Thoracic aorta (tissue), 2 donors: ENCODE data around the gene DENND2A. TPM values are rescaled to one million over a fixed set of nuclear protein-coding genes. Genes with fewer than 3 reads are reported as not detected.

ENCODE experiments used
- ATAC-seq: fragments of 150-250 bp; one replicate; pipeline ENCODE4 v1.8.0; 2017; ENCODE audit warnings: low read depth; ENCODE audit not compliant: insufficient number of reproducible peaks, low FRiP score
- DNase-seq: peaks from one replicate; pipeline ENCODE4 v3.0.0-alpha.2; 2020; ENCODE audit warnings: low spot score
- H3K27ac ChIP-seq, 2 donors: fragments of 200-600 bp; sonication (generic); 1 replicate in 1 of 2; 2 replicates in 1 of 2; pipeline ENCODE4 v1.5.1; 2016; ENCODE audit warnings: mild to moderate bottlenecking in 2 of 2, moderate library complexity in 2 of 2
- H3K27me3 ChIP-seq: fragments of 200-600 bp; sonication (generic); replicated peaks from 2 replicates; pipeline ENCODE4 v1.6.0; 2016; ENCODE audit warnings: mild to moderate bottlenecking; ENCODE audit not compliant: insufficient read depth
- H3K36me3 ChIP-seq: fragments of 200-600 bp; sonication (generic); one replicate; pipeline ENCODE4 v1.5.1; 2016
- H3K4me1 ChIP-seq, 2 donors: fragments of 200-600 bp; sonication (generic); 1 replicate in 1 of 2; 2 replicates in 1 of 2; pipeline versions ENCODE4 v1.5.1 to v1.6.0; 2016; ENCODE audit warnings: low read depth in 2 of 2, mild to moderate bottlenecking in 1 of 2; ENCODE audit not compliant: control insufficient read depth in 1 of 2
- H3K4me3 ChIP-seq: fragments of 200-600 bp; sonication (generic); 2 replicates; pipeline ENCODE4 v1.5.1; 2016; ENCODE audit warnings: mild to moderate bottlenecking
- H3K9me3 ChIP-seq: fragments of 200-600 bp; sonication (generic); 2 replicates; pipeline ENCODE4 v1.5.1; 2016
- CTCF ChIP-seq: fragments of 200-600 bp; sonication (generic); IDR thresholded peaks from one replicate; pipeline ENCODE4 v1.5.1; 2019; ENCODE audit warnings: antibody characterized with exemption
- total RNA-seq, 2 donors: library from RNA; depleted of rRNA; stranded (reverse); fragments of >200 nt; gene quantifications; one replicate each; pipeline versions ENCODE4 v1.1.0 to v1.2.3, GENCODE V29; 2016

DENND2A gene
- total RNA-seq, 2 donors from 2014 or later, result 4.9 to 5.1 TPM

- no peak overlapping the region for H3K4me3 ChIP-seq
- H3K27ac ChIP-seq, result no peak overlapping the region
- H3K36me3 ChIP-seq, result no peaks in the 10 kb centered on the region
- H3K27me3 ChIP-seq, result no peaks in the 10 kb centered on the region
- DNase-seq (no peak), ATAC-seq (no peak)
- H3K4me1 ChIP-seq, result no peaks in the 10 kb centered on the region
- no peaks in the 10 kb centered on the region for H3K9me3 ChIP-seq
- TF ChIP-seq CTCF, result no peak
Observed at GRCh38 chr7:140617081-140617480, 23.5 kb downstream of the DENND2A start.

GRCh38 chr7:140616328-140616727, 24.3 kb downstream of the DENND2A start:
- H3K4me3 ChIP-seq, result no peak overlapping the region
- H3K36me3 ChIP-seq, result no peaks in the 10 kb centered on the region
- no peaks in the 10 kb centered on the region for H3K4me1 ChIP-seq
- ATAC-seq (no peak), DNase-seq (no peak)
- TF ChIP-seq CTCF, result no peak
- H3K27ac ChIP-seq, result no peak overlapping the region
- no peaks in the 10 kb centered on the region for H3K9me3 ChIP-seq
- H3K27me3 ChIP-seq, result no peaks in the 10 kb centered on the region

- Histone ChIP-seq H3K9me3 (no peaks in the 10 kb centered on the region), H3K27ac (no peak overlapping the region), H3K36me3 (no peaks in the 10 kb centered on the region), H3K4me1 (no peaks in the 10 kb centered on the region), H3K4me3 (no peak overlapping the region), H3K27me3 (no peaks in the 10 kb centered on the region)
- DNase-seq (no peak), ATAC-seq (no peak)
- no peak for TF ChIP-seq CTCF
Observed at GRCh38 chr7:140611641-140612040, 29.0 kb downstream of the DENND2A start.

GRCh38 chr7:140610204-140611165, 30.1 kb downstream of the DENND2A start:
- DNase-seq (no peak), ATAC-seq (no peak)
- H3K4me1 ChIP-seq, result no peaks in the 10 kb centered on the region
- no peaks in the 10 kb centered on the region for H3K27me3 ChIP-seq
- H3K4me3 ChIP-seq, result no peak overlapping the region
- H3K36me3 ChIP-seq, result no peaks in the 10 kb centered on the region
- no peaks in the 10 kb centered on the region for H3K9me3 ChIP-seq
- H3K27ac ChIP-seq, result no peak overlapping the region
- TF ChIP-seq CTCF, result no peak

GRCh38 chr7:140609646-140610045, 31.0 kb downstream of the DENND2A start:
- Histone ChIP-seq H3K27ac (no peak overlapping the region), H3K27me3 (no peaks in the 10 kb centered on the region), H3K4me1 (no peaks in the 10 kb centered on the region), H3K4me3 (no peak overlapping the region), H3K9me3 (no peaks in the 10 kb centered on the region), H3K36me3 (no peaks in the 10 kb centered on the region)
- TF ChIP-seq CTCF, result no peak
- ATAC-seq, result no peak
- DNase-seq, result no peak
